ENCODE data around the gene RBMS3.
"Not testable (repeated sequence)": the region's sequence is repeated elsewhere in the genome, so short reads cannot be mapped to it uniquely, and the experiment has no call there.

RBMS3 gene

DNA sequence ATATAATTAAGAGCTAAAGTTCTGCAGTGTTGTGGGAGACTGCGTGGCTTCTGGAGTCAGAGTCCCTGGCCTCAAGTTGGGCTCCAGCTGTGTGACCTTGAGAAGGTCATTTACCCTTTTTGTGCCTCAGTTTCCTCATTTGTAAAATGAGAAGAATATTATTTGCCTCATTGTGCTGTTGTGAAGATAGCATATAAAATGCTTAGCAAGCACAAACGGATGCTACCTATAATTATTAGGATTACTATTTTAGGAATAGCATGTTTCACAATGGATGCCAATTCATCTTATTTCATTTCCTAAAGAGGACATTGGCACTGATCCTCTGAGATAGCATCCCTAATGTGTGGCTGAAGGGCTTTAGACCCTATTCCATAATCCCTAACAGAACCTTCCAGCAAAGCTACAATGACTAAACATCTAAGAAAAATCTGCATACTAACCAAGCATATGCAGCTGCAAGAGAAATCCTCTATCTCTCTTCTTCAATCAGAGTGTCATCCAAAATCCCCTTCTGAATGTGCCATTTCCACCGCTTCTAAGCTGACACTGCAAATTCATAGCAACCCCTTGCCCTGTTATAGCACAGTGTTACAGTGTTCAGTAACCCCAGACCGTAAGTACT is 148.3 kb downstream of the RBMS3 start:
- no peak for DNase-seq (ENCODE audit: low read depth in 3 of 3)

DNA sequence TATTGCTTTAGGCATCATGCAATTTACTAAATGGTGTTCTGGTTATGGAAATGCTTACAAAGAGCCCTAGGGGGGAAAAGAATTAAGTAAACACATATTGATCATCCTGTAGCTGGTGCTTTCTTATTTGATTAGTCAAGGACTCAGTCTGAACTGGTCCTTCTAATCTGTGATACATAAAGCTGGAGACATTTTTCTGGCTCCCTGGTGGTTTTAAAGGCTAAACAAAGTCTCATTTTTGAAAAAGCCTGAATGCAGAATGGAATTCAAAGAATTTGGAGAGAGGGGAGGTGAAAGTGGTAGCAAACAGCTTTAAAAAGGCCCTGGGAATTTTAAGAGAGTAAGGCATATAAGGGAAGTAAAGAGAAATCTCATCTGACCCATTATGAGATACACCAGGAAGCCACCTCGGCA is 149.7 kb downstream of the RBMS3 start:
- DNase-seq (ENCODE audit: low read depth in 3 of 3), result no peak

DNA sequence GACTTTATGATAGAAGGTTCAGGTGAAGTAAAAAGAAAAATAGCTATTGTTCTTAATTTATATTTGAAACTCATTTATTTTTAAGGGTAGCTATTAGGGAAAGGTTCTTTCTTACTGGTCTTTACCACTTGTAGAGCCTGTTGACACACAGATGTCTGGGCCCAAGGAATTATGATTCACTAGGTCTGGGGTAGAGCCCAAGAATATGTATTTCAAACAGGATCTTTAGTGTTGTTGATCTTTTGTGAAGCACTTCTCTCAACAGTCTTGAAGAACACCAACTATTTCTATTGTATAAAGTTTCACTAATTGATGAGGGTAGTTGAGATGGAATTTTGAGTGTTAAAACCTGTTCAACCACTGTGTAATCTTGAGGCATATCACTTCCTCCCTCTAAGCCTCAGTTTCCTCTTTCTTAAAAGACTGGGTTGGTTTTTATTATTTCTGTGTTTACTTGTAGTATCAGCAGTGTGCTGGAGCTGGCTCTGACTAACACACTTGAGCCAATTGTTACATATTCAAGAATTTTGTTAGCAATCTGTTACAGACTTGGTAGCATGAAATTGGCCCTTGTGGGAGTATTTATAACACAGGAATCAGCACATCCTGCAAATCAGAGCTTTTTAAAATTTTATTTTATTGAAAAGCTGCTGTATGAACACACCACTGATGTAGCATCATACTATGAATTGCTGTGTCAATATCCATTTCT is 155.9 kb downstream of the RBMS3 start:
- no peak for DNase-seq (ENCODE audit: low read depth in 3 of 3)

DNA sequence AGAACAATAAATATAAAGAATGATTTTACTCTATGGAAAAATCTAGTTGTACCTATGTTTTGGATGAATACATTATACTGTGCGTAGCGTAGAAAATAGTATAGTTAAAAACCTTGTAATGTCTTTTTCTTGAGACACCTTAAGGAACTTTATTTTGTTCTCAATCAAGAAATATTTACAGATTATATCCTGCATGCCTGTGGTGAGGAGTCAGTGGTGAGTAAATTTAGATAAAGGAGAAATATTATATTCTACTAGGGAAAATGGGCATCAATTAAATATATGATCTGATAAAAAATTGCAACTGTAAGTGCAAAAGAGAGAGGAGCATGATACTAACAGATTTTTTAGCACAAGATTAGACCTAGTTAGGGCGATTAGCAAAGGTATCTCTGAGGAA is 157.7 kb downstream of the RBMS3 start:
- no peak for DNase-seq (ENCODE audit: low read depth in 3 of 3)

DNA sequence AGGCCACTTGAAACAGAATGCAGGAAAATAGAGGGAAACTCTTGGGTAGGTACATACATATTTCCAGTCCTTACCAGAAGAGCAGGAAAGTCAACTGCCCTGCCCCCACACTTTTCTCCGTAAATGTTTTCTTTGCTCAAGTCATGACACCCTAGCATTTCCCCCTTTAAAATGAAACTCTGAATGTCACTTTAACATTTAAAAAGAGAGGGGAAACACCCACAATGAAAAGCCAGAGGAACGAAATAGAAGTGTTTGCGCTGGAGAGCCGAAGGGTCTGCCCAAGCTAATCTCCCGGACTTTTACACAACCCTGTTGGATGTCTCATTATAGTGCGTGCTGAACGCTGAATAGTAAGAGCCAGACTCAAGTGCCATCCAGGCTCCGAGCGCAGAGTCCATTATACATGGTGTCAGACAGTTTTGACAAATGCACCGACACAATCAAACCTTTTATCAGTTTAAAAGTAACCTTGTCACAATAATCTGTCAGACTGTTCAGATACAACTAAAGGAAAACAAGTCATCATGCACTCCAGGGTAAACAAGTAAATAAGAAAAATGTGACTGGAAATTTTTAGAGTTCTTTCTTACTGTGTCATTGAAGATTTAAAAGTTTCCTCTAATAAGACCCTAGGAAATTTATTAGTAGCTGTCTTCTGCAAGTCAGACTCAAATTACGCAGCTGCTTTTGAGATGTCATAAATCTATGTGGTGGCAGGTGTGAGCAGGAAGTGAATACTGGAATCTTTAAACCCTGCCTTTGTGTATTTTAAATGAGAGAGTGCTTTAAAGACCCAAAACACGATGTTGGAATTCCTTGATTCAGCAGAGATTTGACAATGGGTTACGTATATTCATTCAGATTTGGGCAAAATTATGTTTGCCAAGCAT is 159.8 kb downstream of the RBMS3 start:
- no peak for DNase-seq (ENCODE audit: low read depth in 3 of 3)

DNA sequence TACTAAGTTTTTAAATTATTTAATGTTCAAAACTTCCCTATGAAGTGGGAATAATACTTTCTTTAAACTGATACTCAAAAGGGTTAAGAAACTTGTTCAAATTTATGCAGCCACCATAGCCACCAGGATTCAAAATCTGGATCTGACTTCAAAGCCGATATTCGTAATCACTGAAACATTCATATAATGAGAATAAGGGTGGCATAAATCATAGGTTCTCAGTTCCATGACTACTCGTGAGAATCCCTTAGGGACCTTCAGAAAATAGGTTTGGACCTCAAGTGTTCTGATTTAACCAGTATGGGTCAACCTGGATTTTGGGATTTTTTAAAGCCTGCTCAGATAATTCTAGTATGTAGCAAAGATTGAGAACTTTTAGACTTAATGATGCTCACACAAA is 160.6 kb downstream of the RBMS3 start:
- DNase-seq (ENCODE audit: low read depth in 3 of 3), result no peak

DNA sequence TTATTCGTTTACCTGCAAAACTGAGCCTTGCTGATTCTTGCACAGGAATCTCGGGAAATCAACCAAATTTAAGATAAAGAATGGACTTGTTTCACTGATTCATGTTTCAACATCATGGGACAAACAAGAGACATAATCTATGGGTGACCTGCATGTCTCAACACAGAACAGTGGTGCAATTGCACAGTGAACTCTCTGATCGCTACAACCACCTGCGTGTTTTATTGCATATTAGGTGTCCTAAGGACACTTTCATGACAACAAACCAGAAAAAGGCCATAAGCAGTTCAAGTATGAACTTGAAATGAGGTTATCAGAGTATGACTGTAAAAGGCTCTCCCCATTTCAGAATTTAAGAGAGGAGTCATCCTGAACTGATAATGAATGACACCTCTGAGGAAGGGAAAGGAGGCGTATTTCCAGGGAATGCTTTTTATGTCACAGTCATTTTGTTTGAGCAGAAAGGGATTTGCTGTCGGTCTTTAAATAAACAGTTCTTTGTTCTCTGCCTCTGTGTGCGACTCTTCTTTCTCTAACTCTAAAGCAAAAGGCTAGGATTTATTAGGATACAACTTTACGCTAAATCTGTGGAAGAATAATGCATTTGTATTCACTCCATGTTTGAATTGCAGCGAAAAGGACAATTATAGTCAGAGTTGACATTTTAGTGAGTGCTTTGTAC is 167.2 kb downstream of the RBMS3 start:
- no peak for DNase-seq (ENCODE audit: low read depth in 3 of 3)

DNA sequence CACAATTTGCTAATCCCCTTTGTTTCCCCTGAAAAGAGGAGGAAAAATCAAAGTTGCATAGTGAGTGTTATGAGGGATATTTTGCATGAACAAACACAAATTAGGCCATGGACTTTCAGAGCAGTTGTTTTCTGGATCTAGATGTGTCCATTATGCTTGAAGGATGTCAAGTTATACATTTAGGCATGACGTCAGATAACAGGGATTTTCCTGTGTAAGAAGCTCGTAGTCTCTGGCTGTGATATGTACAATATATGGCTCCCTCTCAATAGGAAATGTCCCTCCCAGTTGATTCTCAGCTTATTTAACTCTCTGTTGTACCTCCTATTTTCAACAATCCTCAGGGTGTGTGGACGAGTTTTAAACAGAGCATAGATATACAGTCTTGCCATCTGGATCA is 171.0 kb downstream of the RBMS3 start:
- DNase-seq (ENCODE audit: low read depth in 3 of 3), result no peak

DNA sequence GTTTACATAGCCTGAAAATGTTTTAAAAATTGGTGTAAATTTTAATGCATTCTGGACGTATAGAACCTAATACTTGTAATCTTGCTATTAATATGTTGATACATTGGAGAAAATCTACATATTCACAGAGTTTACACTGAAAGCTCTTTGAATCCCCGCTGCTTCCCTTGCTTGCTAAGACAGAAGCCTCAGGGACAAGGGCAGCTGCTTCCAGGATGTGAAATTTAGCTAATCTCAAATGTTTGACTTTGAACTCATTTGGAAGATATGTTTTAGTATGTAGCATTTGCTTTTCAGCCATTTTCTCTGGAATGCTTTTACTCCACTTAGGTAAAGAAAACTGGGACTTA is 172.0 kb downstream of the RBMS3 start:
- no peak for DNase-seq (ENCODE audit: low read depth in 3 of 3)

DNA sequence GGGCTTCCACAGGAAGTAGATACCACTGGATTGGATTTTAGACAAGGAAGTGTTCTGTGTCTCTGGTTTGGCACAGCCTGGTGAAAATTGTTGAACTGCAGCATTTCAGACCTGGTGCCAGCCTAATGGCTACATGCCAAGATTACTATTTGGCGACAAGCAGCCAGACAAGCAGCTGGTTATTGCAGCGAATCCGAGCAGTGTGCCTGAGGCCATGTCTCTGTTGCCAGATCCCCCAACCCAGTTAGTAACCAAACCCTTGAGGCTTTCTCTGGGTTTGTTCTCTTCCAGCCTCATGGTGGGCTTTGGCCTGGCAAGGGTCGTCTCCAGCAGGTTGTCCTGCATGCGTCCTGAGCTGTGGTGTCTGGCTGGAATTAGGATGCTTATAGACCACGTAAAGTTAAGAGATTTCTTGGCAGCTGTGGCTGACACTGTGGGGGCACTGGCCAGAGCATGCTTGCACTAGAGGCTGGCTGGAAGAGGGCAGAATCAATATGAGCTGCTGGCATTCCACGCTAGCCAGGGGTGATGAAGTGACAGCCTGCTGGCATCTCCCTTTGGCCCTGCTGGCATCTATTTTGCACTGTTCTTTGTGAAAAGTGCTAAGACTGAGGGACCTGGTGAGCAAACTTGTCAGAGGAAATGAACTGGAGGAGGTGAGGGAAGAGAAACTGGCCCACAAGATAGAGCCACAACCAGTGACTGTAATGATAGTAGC is 172.6 kb downstream of the RBMS3 start:
- DNase-seq (ENCODE audit: low read depth in 3 of 3), result no peak

DNA sequence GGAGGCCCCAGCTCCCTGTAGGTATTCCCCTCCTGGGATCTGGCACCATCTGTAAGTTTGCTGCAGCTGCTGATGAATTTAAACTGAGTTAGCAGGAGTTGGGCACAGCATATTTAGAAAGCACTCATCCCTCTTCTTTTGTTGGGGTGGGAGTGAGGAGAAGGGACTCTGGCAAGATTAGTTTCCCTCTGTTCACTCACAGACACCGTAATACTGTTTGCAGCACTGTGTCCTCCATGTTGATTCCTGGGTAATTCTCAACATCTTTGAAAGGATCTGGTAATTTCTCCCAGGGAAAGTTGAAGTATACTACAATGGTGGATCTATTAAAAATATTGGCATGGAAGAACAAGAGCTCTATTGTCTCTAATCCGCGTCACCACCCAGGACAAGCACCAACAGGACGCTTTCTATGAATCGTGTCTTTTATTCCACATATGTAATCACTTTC is 173.3 kb downstream of the RBMS3 start:
- DNase-seq (ENCODE audit: low read depth in 3 of 3), result no peak

DNA sequence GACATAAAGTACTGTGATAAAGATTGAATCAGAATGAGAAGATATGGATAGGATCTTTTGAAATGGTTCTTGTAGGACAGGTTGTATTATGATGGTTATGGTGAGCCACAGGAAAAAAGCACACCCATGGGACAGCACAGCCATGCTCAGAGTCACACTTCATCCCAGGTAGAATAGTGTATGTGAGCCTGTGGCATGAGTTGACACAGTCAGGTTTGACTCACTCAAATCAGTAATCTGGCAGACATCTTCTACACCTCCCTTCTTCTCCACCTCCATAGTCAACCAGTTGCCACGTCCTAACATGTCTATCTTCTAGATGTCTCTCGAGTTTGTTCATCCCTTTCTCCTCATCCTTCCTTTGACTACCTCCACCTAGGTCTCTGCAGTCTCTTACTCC is 176.0 kb downstream of the RBMS3 start:
- no peak for DNase-seq (ENCODE audit: low read depth in 3 of 3)

DNA sequence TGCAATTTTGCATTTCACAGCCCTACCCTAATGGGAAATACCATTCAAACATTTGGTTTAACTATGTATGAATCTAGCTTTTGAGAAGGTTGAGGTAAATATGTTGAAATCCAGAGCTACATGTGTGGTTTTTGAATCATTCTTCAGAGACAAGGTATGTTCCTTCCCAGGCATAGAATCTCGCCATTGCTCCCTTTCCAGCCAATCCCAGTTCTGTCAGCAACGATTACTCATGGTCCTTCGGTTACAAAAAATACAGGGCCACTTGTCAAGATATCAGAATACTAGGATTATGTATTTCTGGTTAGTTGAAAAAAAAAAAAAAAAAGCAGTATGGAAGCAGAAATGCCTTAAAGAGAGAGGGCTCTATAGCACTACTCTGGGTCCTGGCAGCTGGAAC is 182.4 kb downstream of the RBMS3 start:
- no peak for DNase-seq (ENCODE audit: low read depth in 3 of 3)

DNA sequence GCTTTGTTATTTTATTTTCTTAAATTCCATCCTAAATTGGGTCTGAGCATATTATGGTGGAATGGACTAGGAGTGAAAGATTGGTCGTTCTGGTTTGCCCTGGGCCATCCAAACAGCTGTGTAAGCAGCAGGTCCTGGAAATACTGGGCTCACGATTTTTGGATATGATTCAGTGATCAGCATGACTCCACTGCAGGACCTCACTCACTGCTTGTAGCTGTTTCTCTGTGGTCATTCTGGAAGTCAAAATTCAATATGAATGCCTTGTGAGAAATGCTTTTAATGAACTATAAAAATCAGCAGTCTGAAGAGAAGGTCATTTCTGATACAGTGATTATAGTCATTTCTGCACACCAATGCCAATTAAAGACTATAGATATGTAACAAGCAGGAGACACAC is 185.0 kb downstream of the RBMS3 start:
- DNase-seq (ENCODE audit: low read depth in 3 of 3), result no peak

DNA sequence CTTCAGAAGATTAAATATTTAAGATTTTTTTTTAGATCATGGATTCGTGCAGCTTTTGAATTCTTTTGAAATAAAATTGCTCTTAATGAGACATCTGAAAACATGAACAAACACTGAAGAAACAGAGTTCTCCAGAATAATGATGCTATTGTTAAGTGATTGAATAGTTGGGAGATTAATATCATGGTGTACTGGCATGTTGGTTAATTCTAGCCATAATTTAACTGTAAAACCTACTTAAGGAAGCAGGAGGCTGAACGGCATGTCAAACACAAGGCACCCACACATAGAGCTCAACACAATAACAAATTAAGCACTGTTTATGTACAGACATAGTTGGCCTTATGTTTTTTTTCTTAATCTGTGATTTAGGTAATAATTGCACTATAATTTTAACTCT is 185.6 kb downstream of the RBMS3 start:
- DNase-seq (ENCODE audit: low read depth in 3 of 3), result no peak

DNA sequence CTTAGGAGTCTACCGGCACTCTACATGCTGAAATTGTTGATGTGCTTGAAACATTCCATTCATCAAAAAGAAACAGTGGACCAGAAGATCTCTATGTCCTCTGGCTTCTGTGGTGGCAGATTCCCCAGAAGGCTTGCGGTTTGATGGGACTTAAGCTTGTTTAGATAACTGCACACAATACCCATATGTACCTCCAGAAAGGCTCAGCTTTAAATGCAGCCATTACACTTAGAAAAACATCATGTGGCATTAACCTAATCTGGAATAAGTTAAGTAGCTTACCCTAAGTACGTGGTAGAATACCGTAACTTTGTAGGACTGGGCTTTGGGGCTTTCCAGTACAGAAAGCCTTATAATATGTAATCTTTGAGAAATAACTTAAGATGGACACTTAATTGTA is 187.3 kb downstream of the RBMS3 start:
- DNase-seq (ENCODE audit: low read depth in 3 of 3), result no peak

DNA sequence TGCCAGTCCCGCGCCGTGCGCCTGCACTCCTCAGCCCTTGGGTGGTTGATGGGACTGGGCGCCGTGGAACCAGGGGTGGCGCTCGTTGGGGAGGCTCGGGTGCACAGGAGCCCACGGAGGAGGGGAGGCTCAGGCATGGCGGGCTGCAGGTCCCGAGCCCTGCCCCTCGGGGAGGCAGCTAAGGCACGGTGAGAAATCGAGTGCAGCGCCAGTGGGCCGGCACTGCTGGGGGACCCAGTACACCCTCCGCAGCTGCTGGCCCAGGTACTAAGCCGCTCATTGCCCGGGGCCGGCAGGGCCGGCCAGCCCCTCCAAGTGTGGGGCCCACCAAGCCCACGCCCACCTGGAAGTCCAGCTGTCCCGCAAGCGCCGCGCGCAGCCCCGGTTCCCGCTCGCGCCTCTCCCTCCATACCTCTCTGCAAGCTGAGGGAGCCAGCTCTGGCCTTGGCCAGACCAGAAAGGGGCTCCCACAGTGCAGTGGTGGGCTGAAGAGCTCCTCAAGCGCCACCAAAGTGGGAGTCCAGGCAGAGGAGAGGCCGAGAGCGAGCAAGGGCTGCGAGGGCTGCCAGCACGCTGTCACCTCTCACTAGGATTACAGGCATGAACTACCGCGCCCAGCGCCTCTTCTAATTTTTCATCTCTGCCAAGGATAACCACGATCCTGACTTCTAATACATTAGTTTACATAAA is 192.8 kb downstream of the RBMS3 start:
- not testable (repeated sequence) for DNase-seq (ENCODE audit: low read depth in 3 of 3)

DNA sequence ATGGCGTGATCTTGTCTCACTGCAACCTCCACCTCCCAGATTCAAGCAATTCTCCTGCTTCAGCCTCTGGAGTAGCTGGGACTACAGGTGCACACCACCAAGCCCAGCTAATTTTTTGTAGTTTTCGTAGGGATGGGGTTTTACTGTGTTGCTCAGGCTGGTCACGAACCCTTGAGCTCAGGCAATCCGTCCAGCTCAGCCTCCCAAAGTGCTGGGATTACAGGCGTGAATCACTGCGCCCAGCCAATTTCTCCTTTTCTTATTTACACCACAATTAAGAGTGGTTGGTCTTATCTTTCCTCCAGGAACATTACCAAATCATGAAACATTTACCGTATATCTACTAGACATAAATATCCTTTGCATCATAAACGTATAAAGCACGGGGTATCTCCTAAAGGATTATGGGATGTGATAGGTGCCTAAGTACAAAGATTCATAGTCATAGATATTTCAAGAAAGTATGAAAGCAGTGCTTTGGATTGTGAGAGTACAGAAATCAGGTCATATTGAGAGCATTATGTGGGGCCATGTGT is 194.5 kb downstream of the RBMS3 start:
- DNase-seq (ENCODE audit: low read depth in 3 of 3), result no peak

DNA sequence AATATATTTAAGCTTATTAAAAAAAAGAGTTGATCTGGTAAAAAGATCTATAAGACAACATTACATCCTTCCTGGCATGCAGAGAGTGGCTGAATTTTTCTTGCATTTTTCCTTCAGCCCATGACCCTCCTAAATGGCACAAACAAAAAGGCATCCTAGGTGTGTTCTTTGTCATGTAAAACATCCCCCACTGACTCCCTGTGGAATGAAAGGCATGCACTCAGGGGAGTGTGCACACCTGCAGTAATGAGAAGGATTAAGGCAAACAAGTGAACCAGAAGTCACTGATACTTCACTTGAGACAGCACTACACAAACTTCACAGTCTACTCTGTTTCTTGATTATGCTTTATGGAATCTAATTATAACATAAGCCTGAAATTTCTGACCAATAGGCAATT is 195.0 kb downstream of the RBMS3 start:
- DNase-seq (ENCODE audit: low read depth in 3 of 3), result no peak

DNA sequence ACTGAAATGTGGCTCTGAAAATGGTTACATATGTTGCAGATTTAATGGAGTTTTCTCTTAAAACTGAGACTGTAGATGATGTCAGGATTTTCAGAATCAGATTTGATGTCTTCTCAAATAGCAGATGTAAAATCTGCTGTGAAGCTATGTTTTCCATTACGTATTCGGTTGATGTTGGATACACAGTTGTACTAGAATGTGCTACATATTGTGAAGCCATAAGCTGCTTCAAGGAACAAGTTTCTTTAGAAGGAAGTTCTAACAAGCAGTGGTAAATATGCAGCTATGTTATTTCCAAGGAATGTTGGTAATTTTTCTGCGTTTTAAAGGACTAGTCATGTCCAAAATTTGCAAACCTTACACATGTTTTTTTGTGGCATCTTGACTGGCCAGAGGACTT is 197.7 kb downstream of the RBMS3 start:
- DNase-seq (ENCODE audit: low read depth in 3 of 3), result no peak

DNA sequence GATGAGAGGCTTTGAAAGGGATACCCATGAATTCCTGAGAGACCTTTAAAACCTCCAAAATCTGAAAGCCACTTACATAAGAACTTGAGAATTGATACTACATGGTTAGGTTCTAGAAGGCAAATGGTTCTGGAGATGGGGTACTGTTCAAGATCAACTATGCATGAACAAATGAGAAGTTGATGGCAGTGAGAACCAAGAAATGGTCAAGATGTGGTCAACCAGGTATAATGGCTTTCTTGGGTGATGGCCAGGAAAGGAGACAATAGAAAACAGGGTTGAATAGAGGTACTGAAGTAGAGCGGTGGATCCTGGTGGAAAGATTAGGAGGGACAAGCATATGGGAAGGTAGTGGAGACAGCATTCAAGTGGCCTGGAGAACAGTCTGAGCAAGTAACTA is 200.4 kb downstream of the RBMS3 start:
- DNase-seq (ENCODE audit: low read depth in 3 of 3), result no peak

All from stimulated activated CD4-positive, alpha-beta T cell treated with anti-CD3 and anti-CD28 coated beads, TNF-alpha, amount 100 ng/mL, for 48 hours (primary cell).